Bronchial epithelial cell (primary cell): Measurements from ENCODE around the gene MTNR1A. TPM values are rescaled to one million over a fixed set of nuclear protein-coding genes. Genes with fewer than 3 reads are reported as not detected.

Experiments used
- DNase-seq: peaks from one replicate; pipeline ENCODE4 v3.0.0-alpha.2; 2010; ENCODE audit warnings: low read depth
- FAIRE-seq: peaks from 2 replicates; lab custom pipeline; 2011; peaks lifted over from hg19 to GRCh38; lab: Jason Lieb, UNC
- H3K27me3 ChIP-seq: 2 replicates; pipeline ENCODE4 v1.5.1; 2011; ENCODE audit warnings: low read length; ENCODE audit not compliant: control insufficient read depth, insufficient read depth
- H3K36me3 ChIP-seq: 2 replicates; pipeline ENCODE4 v1.5.1; 2011; ENCODE audit warnings: low read length; ENCODE audit not compliant: control insufficient read depth, insufficient read depth
- H3K4me3 ChIP-seq: 2 replicates; pipeline ENCODE4 v1.5.1; 2011; ENCODE audit warnings: mild to moderate bottlenecking, low read depth, low read length, control low read depth
- total RNA-seq: library from RNA; depleted of rRNA; stranded (reverse); fragments of >200 nt; gene quantifications from 2 replicates; pipeline ENCODE4 v1.2.1, GENCODE V29; 2014
- TF ChIP-seq, protein P1 (sequence below): IDR thresholded peaks from 2 replicates; pipeline ENCODE4 v1.5.1; 2011; ENCODE audit warnings: mild to moderate bottlenecking, moderate library complexity, low read length, control low read depth, inconsistent platforms; ENCODE audit not compliant: insufficient read depth, severe bottlenecking

MTNR1A gene
- total RNA-seq, 1 donor from 2014 or later = 0.26 TPM

DNA sequence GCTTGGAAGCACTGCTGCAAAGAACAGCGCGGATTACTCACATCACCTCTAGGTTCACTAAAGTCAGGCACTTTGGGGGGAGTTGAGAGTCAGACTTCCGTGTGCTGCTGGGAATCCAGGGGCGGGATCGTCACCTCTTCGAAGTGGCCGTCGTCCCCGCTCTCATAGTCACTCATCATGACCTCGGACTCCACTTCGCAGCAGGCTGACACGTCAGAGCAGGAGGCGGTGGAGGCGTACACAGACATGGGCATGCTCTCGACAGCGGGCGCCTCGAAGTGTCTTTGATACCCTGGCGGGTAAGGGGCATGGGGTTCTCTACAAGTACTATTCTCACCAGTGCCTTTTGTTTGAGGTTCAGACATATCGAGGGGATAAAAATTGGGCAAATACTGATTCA lies 33.1 kb upstream of the MTNR1A start:
- Histone ChIP-seq H3K4me3 (no peak overlapping the region), H3K36me3 (peaks cover 14% of the 10 kb centered on the region), H3K27me3 (no peaks in the 10 kb centered on the region)
- no peak for DNase-seq
- TF ChIP-seq, protein P1, sequence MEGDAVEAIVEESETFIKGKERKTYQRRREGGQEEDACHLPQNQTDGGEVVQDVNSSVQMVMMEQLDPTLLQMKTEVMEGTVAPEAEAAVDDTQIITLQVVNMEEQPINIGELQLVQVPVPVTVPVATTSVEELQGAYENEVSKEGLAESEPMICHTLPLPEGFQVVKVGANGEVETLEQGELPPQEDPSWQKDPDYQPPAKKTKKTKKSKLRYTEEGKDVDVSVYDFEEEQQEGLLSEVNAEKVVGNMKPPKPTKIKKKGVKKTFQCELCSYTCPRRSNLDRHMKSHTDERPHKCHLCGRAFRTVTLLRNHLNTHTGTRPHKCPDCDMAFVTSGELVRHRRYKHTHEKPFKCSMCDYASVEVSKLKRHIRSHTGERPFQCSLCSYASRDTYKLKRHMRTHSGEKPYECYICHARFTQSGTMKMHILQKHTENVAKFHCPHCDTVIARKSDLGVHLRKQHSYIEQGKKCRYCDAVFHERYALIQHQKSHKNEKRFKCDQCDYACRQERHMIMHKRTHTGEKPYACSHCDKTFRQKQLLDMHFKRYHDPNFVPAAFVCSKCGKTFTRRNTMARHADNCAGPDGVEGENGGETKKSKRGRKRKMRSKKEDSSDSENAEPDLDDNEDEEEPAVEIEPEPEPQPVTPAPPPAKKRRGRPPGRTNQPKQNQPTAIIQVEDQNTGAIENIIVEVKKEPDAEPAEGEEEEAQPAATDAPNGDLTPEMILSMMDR = no peak
- FAIRE-seq = no peak

DNA sequence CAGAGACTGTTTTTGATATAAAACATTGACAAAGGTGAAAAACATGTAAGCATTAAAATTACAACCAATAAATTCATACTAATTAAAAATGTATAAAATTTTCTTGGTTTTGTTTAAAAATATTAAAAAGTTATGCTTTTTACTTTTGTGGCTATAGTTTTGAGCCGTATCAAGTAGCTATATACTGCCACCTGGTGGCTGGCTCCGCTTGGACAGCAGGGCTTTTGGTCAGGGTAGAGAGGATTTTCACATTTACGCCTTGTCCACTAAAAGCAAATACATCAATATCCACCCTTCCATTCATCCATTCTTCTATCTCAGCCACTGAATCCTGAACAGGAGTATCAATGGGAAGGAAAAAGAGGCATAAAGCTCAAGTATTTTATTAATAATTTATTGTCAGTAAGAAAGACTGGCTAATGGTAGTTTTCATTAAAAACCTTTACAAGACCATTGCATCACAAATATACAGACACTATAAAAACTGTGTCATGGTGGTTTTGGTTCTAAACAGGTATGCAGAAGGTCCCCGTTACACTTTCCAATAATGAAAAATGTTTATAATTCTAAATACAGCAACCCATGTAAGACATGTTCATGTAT lies 32.1 kb upstream of the MTNR1A start:
- FAIRE-seq = no peak
- DNase-seq = peak; percentile 41

DNA sequence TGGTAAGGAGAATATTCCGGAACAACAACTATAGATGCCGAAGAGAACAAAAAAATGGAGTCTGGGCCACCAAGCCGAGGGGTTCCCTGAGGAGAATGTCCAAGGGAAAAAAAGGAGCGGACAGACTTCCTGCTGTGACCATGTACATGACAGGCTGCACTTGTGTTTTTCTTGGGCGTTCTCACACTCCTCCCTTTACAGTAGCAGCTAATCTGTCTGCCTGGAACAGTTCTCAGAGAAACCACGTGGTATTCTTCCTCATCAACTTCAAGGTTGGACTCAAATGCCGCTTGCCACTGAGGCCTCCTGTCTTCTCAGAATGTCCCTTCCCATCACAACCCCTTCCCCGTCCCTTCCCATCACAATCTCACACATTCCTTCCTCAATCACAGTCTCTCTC lies 30.8 kb upstream of the MTNR1A start:
- peaks cover 10% of the 10 kb centered on the region for H3K36me3 ChIP-seq
- H3K4me3 ChIP-seq = no peak overlapping the region
- TF ChIP-seq, protein P1 = no peak
- no peaks in the 10 kb centered on the region for H3K27me3 ChIP-seq
- FAIRE-seq = no peak
- DNase-seq = no peak

More for the DNA sequence above, 32.1 kb upstream of the MTNR1A start:
- Histone ChIP-seq H3K36me3 (peaks cover 10% of the 10 kb centered on the region), H3K27me3 (no peaks in the 10 kb centered on the region), H3K4me3 (no peak overlapping the region)
- TF ChIP-seq, protein P1 = peak; percentile 62

DNA sequence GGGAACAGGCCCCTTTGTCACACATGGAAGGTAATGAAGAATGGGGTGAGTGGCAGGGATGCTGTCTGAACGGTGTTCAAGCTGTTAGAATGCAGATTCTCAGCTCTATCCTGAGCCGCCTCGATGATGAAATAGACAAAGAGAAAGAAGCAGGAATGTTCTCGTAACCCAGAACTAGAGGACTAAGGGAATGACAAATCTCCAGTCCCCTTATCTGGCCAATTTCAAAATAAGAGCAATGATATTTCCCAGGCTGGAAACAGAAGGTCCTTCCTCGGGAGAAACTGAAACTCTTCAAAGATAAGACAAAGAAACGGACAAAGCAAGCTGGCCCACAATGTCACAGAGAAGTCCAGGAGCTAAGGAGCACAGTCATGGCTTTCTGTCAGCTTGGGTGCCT lies 29.5 kb upstream of the MTNR1A start:
- TF ChIP-seq, protein P1 = no peak
- DNase-seq (no peak), FAIRE-seq (no peak)
- peaks cover 8% of the 10 kb centered on the region for H3K36me3 ChIP-seq
- H3K4me3 ChIP-seq = no peak overlapping the region
- H3K27me3 ChIP-seq = no peaks in the 10 kb centered on the region

DNA sequence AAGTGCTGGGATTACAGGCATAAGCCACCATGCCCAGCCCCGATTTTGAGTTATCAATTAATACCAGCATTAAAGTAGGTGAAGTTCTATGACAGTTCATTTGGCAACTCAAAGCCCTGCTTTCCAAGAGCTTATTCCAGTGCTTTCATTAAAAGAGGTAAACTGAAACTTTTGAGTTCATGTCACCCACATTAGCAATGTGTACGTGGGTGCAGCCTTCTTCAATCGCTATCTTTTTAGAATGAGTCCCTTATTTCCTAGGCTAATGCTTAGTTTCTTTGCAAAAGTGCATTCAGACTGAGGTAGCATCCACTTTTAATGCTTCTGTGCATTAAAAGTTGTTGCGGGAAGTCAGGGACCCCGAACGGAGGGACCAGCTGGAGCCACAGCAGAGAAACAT lies 26.1 kb upstream of the MTNR1A start:
- FAIRE-seq (no peak), DNase-seq (no peak)
- TF ChIP-seq, protein P1 = no peak
- Histone ChIP-seq H3K27me3 (no peaks in the 10 kb centered on the region), H3K4me3 (no peak overlapping the region), H3K36me3 (peaks cover 4% of the 10 kb centered on the region)

DNA sequence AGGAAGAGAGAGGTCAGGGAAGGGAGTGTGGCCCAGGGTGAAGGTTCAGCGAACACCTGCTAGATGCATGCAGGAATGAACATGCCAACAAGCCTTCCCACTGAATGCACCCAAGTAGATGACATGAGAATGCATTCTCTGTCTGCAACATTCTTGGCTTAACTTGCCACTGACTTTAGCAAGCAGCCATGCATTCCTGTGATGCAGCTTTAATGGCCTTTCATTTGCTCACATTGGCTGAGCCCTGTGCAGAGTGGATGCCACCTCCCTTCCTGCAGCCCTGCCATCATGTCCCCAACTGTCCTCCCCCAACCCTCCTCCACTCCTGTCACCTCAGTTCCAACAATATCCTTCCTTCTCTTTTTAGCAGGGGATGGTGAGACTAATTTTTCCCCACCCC lies 25.3 kb upstream of the MTNR1A start:
- FAIRE-seq (peak; percentile 40), DNase-seq (no peak)
- H3K27me3 ChIP-seq = no peaks in the 10 kb centered on the region
- peaks cover 3% of the 10 kb centered on the region for H3K36me3 ChIP-seq
- H3K4me3 ChIP-seq = no peak overlapping the region
- TF ChIP-seq, protein P1 = no peak
